Urinary bladder (tissue), 4 donors: ENCODE results near the gene SCAP. TPM values are rescaled to one million over a fixed set of nuclear protein-coding genes. Genes with fewer than 3 reads are reported as not detected.
A peak's percentile ranks its signal among the peaks of the same experiment; 100 is the strongest.
"Not testable (repeated sequence)": the region's sequence is repeated elsewhere in the genome, so short reads cannot be mapped to it uniquely, and the experiment has no call there.

Experiments
- DNase-seq: peaks from one replicate; pipeline ENCODE4 v3.0.0-alpha.2; 2015; ENCODE audit errors: extremely low spot score
- H3K27ac ChIP-seq: one replicate; pipeline ENCODE4 v1.5.1; 2013; ENCODE audit warnings: low read depth, mild to moderate bottlenecking, moderate library complexity
- H3K36me3 ChIP-seq: one replicate; pipeline ENCODE4 v1.6.1; 2013; ENCODE audit warnings: mild to moderate bottlenecking, moderate library complexity; ENCODE audit not compliant: insufficient read depth
- H3K4me1 ChIP-seq: one replicate; pipeline ENCODE4 v1.6.1; 2013; ENCODE audit warnings: mild to moderate bottlenecking, moderate library complexity; ENCODE audit not compliant: insufficient read depth
- H3K4me3 ChIP-seq: one replicate; pipeline ENCODE4 v1.5.1; 2013; ENCODE audit warnings: low read depth, low read length
- WGBS: extraction: QIAGEN DNeasy Blood & Tissue Kit; methylation state at CpG from one replicate; pipeline ENCODE4 v1.1.7; 2013; 5-methylcytosine and 5-hydroxymethylcytosine counted together
- polyA plus RNA-seq: library from polyadenylated mRNA; stranded (reverse); fragments of 200-250 nt; gene quantifications from one replicate; pipeline ENCODE4 v1.2.3, GENCODE V29; 2013
- total RNA-seq: library from RNA; depleted of rRNA; stranded (reverse); fragments of >200 nt; gene quantifications from one replicate; pipeline ENCODE4 v1.2.3, GENCODE V29; 2014
- donor health status: healthy with polysubstance abuse.
- donor health status: healthy.

Gene SCAP
- 44.5 TPM for total RNA-seq
- 64.4 TPM for polyA plus RNA-seq

DNA sequence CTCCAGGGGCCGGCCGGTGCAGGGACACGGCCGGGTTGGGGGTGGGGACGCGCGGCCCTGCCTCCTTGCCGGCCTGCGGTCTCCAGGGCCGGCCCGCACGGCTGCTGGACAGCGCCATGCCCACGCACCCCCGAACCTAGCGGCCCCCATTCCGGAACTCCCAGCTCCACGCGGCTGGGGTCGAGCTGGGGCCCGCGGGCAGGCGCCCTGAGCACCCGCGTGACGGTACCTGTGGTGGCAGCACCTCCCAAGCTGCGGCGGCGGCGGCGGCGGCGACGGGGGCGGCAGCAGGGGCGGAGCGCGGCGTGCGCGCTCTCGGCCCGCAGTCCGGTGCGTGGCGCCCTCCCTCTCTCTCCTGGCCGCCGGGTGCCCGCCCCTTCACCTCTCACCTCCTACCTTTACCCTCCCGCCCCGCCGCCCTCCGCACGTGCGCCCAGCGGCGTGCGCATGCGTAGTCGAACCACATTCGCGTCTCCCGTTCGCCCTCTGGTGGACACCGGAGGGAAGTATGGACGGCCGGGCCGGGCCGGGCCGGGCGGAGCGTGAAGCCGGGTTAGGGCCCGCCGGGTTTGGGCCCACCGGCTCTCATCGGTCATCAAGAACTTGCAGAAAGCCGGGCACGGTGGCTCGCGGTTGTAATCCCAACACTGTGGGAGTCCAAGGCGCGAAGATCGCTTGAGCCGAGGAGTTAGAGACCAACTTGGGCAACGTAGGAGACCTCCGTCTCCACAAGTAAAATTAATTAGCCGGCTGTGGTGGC lies at the start of gene SCAP:
Gene SCAP, minus strand, starts transcription at position 372 of the 760 bp plus-strand sequence. CDS start 32,948 bp downstream, outside the sequence.
- no peaks in the 10 kb centered on the region for H3K36me3 ChIP-seq
- peak within 1 kb of the TSS; percentile 91 for H3K4me3 ChIP-seq
- 3% methylated on average over 88 of the region's 88 CpGs for WGBS
- peak; percentile 64 for DNase-seq
- peak within 1 kb of the TSS; percentile 73 for H3K27ac ChIP-seq
- peaks cover 4% of the 10 kb centered on the region for H3K4me1 ChIP-seq

DNA sequence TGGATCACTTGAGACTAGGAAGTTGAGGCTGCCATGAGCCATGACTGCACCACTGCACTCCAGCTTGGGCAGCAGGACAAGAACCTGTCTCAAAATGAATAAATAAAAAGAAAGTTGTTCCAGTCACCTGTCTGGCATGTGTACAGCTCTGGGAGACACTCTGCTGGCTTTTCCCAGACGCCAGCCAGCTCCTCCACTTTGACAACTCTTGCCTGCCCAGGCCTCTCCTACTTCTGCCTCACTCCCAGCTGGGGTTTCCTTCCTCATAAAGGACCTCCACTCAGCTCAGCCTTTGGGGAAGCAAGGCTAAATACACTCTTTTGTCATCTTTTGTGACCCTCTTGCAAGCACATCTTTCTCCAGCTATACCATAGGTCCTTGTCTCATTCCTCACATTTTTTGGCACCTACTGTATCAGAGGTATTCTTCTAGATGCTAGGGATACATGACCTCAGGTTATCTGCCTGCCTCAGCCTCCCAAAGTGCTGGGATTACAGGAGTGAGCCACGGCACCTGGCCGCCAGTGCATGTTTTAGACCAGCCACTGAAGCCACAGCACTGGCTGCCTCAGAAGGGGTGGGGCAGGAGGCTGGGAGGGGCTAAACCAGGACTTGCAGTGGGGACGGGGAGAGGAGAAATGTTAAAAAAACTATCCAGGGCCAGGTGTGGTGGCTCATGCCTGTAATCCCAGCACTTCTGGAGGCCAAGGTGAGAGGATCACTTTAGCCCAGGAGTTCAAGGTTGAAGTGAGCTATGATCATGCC lies 47.8 kb upstream of the SCAP start:
- Histone ChIP-seq H3K27ac (no peak overlapping the region), H3K4me1 (no peaks in the 10 kb centered on the region), H3K36me3 (no peaks in the 10 kb centered on the region), H3K4me3 (no peak overlapping the region)
- DNase-seq = no peak
- WGBS = 63% methylated on average over 4 of the region's 4 CpGs

DNA sequence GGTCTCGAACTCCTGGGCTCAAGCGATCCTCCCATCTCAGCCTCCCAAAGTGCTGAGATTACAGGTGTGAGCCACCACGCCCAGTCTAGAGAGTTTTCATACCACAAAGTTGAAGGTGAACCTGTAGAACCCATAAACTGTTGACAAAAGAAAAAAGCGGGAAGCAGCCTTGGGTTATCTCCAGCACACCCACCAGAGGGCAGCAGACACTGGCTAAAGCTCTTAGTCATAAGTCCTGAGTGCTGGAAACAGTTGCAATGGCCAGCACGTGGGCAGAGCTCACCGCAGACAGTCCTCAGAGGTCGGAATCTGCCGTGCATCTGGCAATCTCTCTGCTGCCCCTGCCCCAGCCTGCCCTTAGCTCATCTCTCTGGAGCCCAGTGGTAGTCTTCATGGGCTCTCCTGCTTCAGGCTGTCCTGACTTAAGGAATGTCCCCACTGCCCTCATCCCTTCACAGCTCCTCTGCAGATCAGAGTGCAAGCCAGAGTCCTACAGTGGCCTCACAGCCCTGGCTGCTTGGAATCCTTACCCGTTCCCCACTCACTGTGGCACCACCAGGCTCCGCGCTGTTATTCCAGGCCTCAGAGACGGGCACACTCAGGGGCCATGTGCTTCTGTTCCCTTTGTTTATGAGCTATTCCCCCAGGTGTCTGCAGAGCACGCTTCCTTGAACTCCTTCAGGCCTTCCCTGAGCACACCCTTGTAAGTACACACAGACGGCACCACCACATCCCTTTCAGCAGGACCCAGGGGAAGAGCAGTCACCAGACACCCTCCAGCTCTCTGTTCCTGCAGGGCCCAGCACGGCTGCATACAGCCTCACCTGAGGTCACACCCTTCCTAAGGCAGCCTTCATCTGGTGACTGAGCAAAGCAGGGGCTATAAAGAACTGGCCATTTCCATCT lies 46.6 kb upstream of the SCAP start:
- Histone ChIP-seq H3K4me1 (no peaks in the 10 kb centered on the region), H3K4me3 (no peak overlapping the region), H3K36me3 (no peaks in the 10 kb centered on the region), H3K27ac (no peak overlapping the region)
- DNase-seq = peak; percentile 74
- WGBS = 35% methylated on average over 15 of the region's 15 CpGs

DNA sequence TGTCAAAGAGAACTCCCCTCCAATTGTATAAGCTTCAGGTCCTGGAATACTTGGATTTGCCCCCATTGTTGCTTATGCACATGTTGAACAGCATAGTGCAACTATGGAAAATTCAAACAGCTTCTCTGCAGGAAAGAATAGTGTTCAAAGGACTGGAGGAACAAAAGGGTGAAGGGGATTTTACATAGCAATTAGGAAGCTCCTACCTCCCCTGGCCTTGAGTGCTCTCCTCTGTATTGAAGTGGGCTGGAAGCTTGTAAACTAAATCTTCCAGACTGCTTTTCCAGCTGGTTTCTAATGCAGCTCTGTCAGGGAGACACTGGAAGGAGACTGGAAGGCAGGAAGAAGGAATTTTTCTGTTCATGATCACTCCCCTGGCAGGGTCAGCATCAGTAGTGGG lies 45.0 kb upstream of the SCAP start:
- Histone ChIP-seq H3K4me1 (no peaks in the 10 kb centered on the region), H3K27ac (no peak overlapping the region), H3K36me3 (no peaks in the 10 kb centered on the region), H3K4me3 (no peak overlapping the region)
- no peak for DNase-seq

DNA sequence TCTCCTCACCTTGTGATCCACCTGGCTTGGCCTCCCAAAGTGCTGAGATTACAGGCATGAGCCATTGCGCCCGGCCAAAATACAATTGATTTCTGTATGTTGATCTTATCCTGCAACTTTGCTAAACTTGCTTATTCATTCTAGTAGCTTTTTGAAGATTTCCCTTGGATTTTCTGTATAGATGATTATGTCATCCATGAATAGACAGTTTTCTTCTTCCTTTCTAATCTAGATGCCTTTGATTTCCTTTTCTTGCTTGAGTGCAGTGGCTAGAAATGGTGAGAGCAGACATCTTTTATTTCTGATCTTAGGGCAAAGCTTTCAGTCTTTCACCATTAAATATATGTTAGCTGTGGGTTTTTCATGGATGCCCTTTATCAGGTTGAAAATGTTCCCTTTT lies 42.2 kb upstream of the SCAP start:
- no peak for DNase-seq
- no peaks in the 10 kb centered on the region for H3K36me3 ChIP-seq
- WGBS = 91% methylated on average over 2 of the region's 2 CpGs
- no peak overlapping the region for H3K27ac ChIP-seq
- no peak overlapping the region for H3K4me3 ChIP-seq
- no peaks in the 10 kb centered on the region for H3K4me1 ChIP-seq

DNA sequence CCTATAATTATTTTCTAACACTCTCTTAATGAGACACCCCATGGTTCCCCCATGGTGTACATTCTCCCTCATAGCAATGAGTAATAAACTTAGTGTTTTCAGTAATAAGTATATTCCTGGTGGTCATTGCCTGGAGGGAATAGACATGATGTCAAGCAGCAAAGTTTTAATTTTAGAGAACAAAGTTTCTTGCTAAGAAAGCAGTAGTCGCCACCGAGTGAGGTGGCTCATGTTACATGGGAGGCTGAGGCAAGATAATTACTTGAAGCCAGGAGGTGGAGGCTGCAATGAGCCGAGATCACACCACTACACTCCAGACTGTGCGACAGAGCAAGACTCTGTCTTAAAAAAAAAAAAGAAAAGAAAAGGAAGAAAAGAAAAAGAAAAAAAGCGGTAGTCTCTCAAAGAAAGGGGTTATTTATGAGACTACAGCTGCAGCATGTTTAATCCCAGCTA lies 40.2 kb upstream of the SCAP start:
- Histone ChIP-seq H3K27ac (no peak overlapping the region), H3K4me3 (no peak overlapping the region), H3K36me3 (no peaks in the 10 kb centered on the region), H3K4me1 (no peaks in the 10 kb centered on the region)
- no peak for DNase-seq
- 46% methylated on average over 5 of the region's 5 CpGs for WGBS

DNA sequence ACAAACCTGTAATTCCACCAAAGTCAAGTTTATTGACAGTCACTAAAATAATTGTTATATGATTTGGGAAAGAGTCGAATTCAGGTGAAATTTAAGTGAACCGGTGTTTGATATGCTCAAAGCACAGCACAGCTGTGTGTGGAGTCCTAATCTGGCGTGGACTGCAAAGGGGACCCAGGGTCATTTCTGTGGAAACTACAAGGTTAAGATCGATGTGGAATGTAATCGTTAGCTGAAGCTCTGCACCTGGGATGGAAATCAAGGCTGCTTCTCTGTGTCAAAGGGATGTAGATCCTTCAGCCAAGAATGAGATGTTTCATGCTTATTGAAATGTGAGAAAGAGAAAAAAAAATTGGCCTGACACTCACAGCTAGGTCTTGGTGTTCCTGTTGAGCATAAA lies 39.4 kb upstream of the SCAP start:
- Histone ChIP-seq H3K36me3 (no peaks in the 10 kb centered on the region), H3K27ac (no peak overlapping the region), H3K4me3 (no peak overlapping the region), H3K4me1 (no peaks in the 10 kb centered on the region)
- DNase-seq = no peak
- WGBS = 63% methylated on average over 5 of the region's 5 CpGs

DNA sequence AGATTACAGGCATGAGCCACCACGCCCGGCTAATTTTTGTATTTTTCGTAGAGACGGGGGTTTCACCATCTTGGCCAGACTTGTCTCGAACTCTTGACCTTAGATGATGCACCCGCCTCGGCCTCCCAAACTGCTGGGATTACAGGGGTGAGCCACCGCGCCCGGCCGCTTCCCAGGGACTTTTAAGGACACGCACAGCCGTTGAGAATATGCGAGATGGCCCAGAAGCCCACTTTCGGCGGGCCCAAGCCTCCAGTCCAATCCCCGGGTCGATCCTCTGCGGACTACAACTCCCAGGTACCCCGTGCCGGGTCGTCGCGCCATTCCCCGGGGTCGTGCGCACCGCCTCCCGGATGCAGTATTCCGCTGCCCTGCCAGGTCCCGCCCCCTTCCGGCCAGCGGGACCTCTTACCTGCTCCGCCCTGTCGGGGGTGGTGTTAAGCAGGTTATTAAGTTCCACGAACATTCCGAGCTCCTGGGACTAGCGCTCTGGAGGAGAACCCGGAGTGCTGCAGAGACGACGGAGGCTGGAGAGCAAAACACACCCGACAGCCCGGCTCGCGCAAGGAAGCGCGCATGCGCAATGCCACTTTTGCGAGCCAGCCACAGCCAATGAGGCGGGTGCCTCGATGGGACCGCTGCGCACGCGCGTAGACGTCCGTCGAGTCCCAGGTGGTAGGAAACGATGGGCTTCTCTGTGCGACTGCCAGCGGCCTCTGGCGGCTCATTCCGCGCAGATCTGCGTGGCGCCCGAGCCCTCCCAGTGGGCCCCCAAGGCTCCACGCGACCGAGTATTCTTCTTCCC lies 37.6 kb upstream of the SCAP start, which contains the start of gene ELP6:
Gene ELP6, minus strand, starts transcription at position 588 of the 805 bp plus-strand sequence. Its CDS starts 122 bp downstream, at position 466.
- H3K36me3 ChIP-seq = no peaks in the 10 kb centered on the region
- H3K27ac ChIP-seq = peak within 1 kb of the TSS; percentile 89
- under 1% methylated on average over 71 of the region's 71 CpGs for WGBS
- peak; percentile 94 for DNase-seq
- H3K4me1 ChIP-seq = no peaks in the 10 kb centered on the region
- peak within 1 kb of the TSS; percentile 59 for H3K4me3 ChIP-seq

DNA sequence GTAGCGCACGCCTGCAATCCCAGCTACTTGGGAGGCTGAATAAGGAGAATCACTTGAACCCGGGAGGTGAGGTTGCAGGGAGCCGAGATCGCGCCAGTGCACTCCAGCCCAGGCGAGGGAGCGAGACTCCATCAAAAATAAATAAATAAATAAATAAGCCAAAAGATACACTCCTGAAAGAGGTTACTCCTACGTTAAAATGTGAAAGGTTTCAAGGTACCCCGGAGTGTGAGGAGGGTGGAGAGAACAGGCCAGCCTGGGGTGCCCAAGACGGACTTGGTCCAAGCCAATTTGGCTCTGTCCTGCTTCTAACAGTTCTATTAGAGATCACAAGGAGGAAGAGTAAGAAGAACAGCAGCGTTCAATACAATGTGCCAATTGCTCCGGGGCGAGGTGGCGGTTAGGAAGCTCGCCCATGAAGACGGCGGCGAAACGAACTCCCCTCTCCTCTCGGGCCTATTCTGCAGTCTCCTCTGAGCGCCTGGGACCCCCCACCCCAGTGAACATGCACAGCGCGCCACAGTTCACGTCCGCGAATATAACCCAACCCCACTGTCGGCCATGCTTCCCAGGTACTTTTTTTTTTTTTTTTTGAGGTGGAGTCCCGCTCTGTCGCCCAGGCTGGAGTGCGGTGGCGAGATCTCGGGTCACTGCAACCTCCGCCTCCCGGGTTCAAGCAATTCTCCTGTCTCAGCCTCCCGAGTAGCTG lies 36.8 kb upstream of the SCAP start:
- Histone ChIP-seq H3K36me3 (no peaks in the 10 kb centered on the region), H3K4me1 (no peaks in the 10 kb centered on the region), H3K27ac (no peak overlapping the region), H3K4me3 (peak overlapping the region; percentile 59)
- no peak for DNase-seq
- WGBS = 18% methylated on average over 36 of the region's 36 CpGs

DNA sequence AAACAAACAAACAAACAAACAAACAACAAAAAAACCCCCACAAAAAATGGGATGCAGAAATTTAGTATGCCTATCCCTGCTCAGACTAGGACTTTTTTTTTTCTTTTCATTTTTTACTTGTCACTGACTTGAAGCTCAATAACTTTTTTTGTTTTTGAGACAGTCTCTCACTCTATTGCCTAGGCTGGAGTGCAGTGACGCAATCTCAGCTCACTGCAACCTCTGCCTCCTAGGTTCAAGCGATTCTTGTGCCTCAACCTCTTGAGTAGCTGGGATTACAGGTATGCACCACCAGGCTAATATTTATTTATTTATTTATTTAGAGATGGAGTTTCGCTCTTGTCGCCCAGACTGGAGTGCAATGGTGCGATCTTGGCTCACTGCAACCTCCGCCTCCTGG lies 29.5 kb upstream of the SCAP start:
- H3K36me3 ChIP-seq, H3K4me3 ChIP-seq, H3K4me1 ChIP-seq, DNase-seq, H3K27ac ChIP-seq: not testable (repeated sequence)
- 98% methylated on average over 6 of the region's 6 CpGs for WGBS

DNA sequence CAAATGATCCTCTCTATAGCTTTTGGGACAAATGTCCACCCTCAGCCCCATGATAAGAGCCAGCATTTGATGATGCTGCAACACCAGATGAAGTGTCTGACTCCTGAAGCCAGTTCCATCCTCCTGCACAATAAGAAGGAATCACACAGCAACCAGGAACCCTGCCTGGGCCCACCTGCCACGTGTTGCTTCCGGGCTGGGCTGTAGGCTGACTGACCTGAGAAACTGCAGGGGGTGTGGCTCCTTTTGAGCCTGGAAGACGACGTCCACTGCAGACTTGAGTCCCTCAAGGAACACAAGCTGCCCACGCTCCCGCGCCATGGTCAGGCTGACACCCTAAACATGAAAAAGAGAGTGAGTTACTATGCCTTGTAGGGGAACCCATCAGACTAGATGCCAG lies 28.4 kb upstream of the SCAP start:
- peaks cover 4% of the 10 kb centered on the region for H3K36me3 ChIP-seq
- H3K4me1 ChIP-seq = no peaks in the 10 kb centered on the region
- DNase-seq = no peak
- no peak overlapping the region for H3K4me3 ChIP-seq
- 90% methylated on average over 7 of the region's 7 CpGs for WGBS
- H3K27ac ChIP-seq = no peak overlapping the region

DNA sequence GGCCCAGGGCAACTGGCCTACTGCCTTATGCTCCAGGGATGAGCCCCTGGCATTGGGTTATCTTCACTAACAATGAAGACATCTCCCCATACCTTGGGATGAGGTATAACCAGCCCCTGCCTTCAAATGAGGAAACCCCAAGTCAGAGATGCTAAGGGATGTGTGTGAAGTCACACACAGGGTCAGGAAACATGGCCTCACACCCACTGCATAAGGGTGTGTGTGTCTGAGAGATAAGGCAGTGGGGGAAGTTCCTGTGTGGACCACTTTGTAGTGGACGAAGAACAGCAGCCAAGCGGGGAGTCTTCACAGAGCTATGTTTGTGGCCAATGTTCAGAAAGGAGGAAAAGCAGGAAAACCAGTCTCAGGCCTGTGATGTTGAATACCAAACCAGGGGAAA lies 27.3 kb upstream of the SCAP start:
- no peaks in the 10 kb centered on the region for H3K4me1 ChIP-seq
- H3K27ac ChIP-seq = no peak overlapping the region
- H3K36me3 ChIP-seq = peaks cover 4% of the 10 kb centered on the region
- DNase-seq = no peak
- 94% methylated on average over 2 of the region's 2 CpGs for WGBS
- no peak overlapping the region for H3K4me3 ChIP-seq
